ENCODE data around the gene FARP1. TPM values are rescaled to one million over a fixed set of nuclear protein-coding genes. Genes with fewer than 3 reads are reported as not detected.

The FARP1 gene
- total RNA-seq, 2 donors from 2014 or later: 89.5 to 93.6 TPM

DNA sequence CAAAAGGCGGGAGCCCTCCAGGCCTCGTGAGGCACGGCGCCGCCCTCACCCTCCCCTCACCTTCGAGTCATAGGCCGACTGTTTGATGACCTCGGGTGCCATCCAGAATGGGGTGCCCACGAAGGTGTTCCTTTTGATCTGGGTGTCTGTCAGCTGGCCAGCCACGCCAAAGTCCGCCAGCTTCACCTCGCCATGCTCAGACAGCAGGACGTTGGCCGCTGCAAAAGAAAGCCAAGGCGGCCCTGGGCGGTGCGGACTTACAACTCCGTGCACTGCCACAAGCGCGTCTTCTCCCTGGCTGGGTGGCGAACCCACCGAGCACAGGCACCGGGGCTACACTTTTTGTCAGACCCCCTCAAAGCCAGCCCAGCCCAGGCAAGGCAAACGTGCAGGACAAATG is 331.9 kb downstream of the FARP1 start:
- WGBS, 2 donors: 92 to 93% methylated on average over 23 to 24 of the region's 24 CpGs
- peak overlapping the region; percentile 52 to 83 (median 79) for H3K27ac ChIP-seq
- ATAC-seq (no peak), DNase-seq (no peak)
- no peaks in the 10 kb centered on the region for H3K9me3 ChIP-seq
- intact Hi-C loops (cut with DNase I): no loop called here
- no peak overlapping the region for H3K4me3 ChIP-seq
- no peaks in the 10 kb centered on the region for H3K36me3 ChIP-seq (replicated peaks in 1 of 2; ENCODE audit: insufficient read depth in 1 of 2, low read depth in 2 of 2)
- no peaks in the 10 kb centered on the region for H3K27me3 ChIP-seq
- H3K4me1 ChIP-seq: peaks cover 43% of the 10 kb centered on the region
- TF ChIP-seq, protein P1, sequence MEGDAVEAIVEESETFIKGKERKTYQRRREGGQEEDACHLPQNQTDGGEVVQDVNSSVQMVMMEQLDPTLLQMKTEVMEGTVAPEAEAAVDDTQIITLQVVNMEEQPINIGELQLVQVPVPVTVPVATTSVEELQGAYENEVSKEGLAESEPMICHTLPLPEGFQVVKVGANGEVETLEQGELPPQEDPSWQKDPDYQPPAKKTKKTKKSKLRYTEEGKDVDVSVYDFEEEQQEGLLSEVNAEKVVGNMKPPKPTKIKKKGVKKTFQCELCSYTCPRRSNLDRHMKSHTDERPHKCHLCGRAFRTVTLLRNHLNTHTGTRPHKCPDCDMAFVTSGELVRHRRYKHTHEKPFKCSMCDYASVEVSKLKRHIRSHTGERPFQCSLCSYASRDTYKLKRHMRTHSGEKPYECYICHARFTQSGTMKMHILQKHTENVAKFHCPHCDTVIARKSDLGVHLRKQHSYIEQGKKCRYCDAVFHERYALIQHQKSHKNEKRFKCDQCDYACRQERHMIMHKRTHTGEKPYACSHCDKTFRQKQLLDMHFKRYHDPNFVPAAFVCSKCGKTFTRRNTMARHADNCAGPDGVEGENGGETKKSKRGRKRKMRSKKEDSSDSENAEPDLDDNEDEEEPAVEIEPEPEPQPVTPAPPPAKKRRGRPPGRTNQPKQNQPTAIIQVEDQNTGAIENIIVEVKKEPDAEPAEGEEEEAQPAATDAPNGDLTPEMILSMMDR (IDR thresholded peaks at IDR 0.05): no peak
- no peak for TF ChIP-seq POLR2A (IDR thresholded peaks at IDR 0.05)

DNA sequence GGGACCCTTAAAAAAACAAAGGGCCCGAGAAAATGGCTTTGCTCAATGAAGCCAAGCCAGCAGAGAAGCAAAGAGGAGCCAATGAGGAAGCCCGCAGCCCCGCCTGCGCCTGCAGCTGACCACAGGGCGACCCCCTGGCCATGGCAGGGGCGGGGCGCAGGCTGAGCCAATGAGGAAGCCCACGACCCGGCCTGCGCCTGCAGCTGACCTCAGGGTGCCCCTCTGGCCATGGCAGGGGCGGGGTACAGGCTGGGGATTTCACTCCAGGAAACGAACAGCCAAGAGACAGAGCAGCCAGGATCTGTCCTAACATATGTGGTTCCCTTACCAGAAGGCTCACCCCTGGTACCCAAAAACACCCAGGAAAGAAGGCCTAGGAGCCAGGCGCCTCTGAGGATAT is 332.6 kb downstream of the FARP1 start:
- Histone ChIP-seq H3K27me3 (no peaks in the 10 kb centered on the region), H3K9me3 (no peaks in the 10 kb centered on the region), H3K4me1 (peaks cover 43% of the 10 kb centered on the region), H3K27ac (peak overlapping the region in 3 of 4 donors; percentile 78 to 83 (median 80)), H3K4me3 (no peak overlapping the region), H3K36me3 (replicated peaks in 1 of 2; ENCODE audit: insufficient read depth in 1 of 2, low read depth in 2 of 2) (no peaks in the 10 kb centered on the region)
- peak in 1 of 4 donors; percentile 30 for DNase-seq
- intact Hi-C loops (cut with DNase I): no loop called here
- 72 to 85% methylated on average over 12 of the region's 13 CpGs for WGBS, 2 donors
- ATAC-seq: no peak
- TF ChIP-seq POLR2A (IDR thresholded peaks at IDR 0.05): no peak
- TF ChIP-seq, protein P1 (IDR thresholded peaks at IDR 0.05): no peak

DNA sequence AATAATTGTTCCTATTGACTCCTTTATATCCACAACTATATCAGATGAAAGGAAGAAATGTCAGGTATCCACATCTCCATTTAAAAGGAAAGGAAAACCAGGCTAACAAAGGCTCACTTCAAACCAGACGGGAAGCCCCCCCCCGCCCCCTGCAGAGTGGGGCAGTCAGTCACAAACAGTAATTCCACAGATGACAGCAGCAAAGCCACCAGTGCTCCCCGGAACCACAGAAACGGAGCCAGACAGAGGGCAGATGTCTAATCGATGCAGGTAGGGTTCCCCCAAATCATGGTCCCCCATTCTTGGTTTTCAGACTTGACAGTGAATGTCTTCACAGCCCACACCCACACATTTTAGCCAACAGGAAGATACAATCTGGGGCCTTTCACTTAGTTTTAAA is 333.2 kb downstream of the FARP1 start:
- ATAC-seq: peak; percentile 59
- 52 to 61% methylated on average over 5 of the region's 5 CpGs for WGBS, 2 donors
- intact Hi-C loops (cut with DNase I): no loop called here
- TF ChIP-seq, protein P1 (IDR thresholded peaks at IDR 0.05): no peak
- no peak for TF ChIP-seq POLR2A (IDR thresholded peaks at IDR 0.05)
- Histone ChIP-seq H3K4me3 (no peak overlapping the region), H3K27ac (peak overlapping the region; percentile 66 to 83 (median 79)), H3K9me3 (no peaks in the 10 kb centered on the region), H3K4me1 (peaks cover 48% of the 10 kb centered on the region), H3K27me3 (no peaks in the 10 kb centered on the region), H3K36me3 (replicated peaks in 1 of 2; ENCODE audit: insufficient read depth in 1 of 2, low read depth in 2 of 2) (no peaks in the 10 kb centered on the region)
- DNase-seq: peak in 2 of 4 donors; percentile 32 to 52

DNA sequence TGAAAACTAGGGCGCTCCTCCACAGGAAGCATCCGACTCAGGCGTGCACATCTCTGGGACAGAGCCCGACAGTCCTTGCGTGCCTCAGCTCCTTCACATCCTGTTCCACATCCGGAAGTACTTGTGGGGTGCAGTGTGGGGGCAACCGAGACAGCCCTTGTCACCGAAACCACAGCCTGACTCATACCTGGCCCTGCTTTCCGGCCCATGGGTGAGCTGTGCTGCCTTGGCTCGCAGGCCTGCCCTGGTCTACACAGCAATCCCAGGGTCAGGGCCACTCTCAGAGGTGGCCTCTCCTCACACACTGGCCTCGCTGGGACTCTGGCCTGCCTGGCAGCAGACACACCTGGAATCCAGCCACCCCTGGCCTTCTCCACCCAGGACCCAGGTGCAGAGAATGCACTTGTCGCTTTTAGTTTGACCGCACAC is 333.7 kb downstream of the FARP1 start:
- TF ChIP-seq, protein P1 (IDR thresholded peaks at IDR 0.05): no peak
- TF ChIP-seq POLR2A (IDR thresholded peaks at IDR 0.05): no peak
- intact Hi-C loops (cut with DNase I): no loop called here
- ATAC-seq: peak; percentile 75
- Histone ChIP-seq H3K4me3 (no peak overlapping the region), H3K9me3 (no peaks in the 10 kb centered on the region), H3K4me1 (peaks cover 53% of the 10 kb centered on the region), H3K27ac (peak overlapping the region; percentile 66 to 83 (median 79)), H3K36me3 (replicated peaks in 1 of 2; ENCODE audit: insufficient read depth in 1 of 2, low read depth in 2 of 2) (no peaks in the 10 kb centered on the region), H3K27me3 (no peaks in the 10 kb centered on the region)
- 40 to 62% methylated on average over 10 to 13 of the region's 13 CpGs for WGBS, 2 donors
- peak; percentile 42 to 78 (median 64) for DNase-seq

Measured in body of pancreas (tissue), 4 donors.